Muscle layer of duodenum (tissue), 2 donors: ENCODE measurements around the gene BCDIN3D.

Experiments
- H3K27ac ChIP-seq: one replicate; pipeline ENCODE4 v1.7.0; 2013; ENCODE audit warnings: mild to moderate bottlenecking, low read length
- H3K27me3 ChIP-seq: one replicate; pipeline ENCODE4 v1.7.0; 2013; ENCODE audit warnings: low read depth, mild to moderate bottlenecking, control low read depth, low read length
- H3K36me3 ChIP-seq, 2 donors: one replicate each; pipeline ENCODE4 v1.7.0; 2013; ENCODE audit warnings: low read length in 2 of 2, control low read depth in 1 of 2, mild to moderate bottlenecking in 1 of 2; ENCODE audit not compliant: insufficient read depth in 2 of 2, control insufficient read depth in 1 of 2
- H3K4me1 ChIP-seq, 2 donors: one replicate each; pipeline ENCODE4 v1.7.0; 2013; ENCODE audit warnings: low read length in 2 of 2, mild to moderate bottlenecking in 2 of 2, control low read depth in 1 of 2, moderate library complexity in 1 of 2; ENCODE audit not compliant: insufficient read depth in 2 of 2, control insufficient read depth in 1 of 2
- H3K4me3 ChIP-seq, 2 donors: one replicate each; pipeline ENCODE4 v1.7.0; 2013; ENCODE audit warnings: low read length in 2 of 2, low read depth in 1 of 2, mild to moderate bottlenecking in 1 of 2
- H3K9me3 ChIP-seq, 2 donors: one replicate each; pipeline ENCODE4 v1.7.0; 2013; ENCODE audit warnings: low read length in 2 of 2, control low read depth in 1 of 2, mild to moderate bottlenecking in 1 of 2; ENCODE audit not compliant: control insufficient read depth in 1 of 2
- donor health status: healthy.

Gene BCDIN3D

GRCh38 chr12:49792976-49793580 lies 49.8 kb downstream of the BCDIN3D start:
- Histone ChIP-seq H3K36me3 (peaks cover 9 to 65% of the 10 kb centered on the region in 2 donors), H3K9me3 (no peaks in the 10 kb centered on the region), H3K4me1 (no peaks in the 10 kb centered on the region), H3K27me3 (no peaks in the 10 kb centered on the region), H3K27ac (no peak overlapping the region), H3K4me3 (no peak overlapping the region)

- Histone ChIP-seq H3K27ac (no peak overlapping the region), H3K4me1 (no peaks in the 10 kb centered on the region), H3K4me3 (no peak overlapping the region), H3K27me3 (no peaks in the 10 kb centered on the region), H3K36me3 (peaks cover 2 to 58% of the 10 kb centered on the region in 2 donors), H3K9me3 (peaks cover 4 to 5% of the 10 kb centered on the region in 2 donors)
Measured at GRCh38 chr12:49792181-49792970, 50.5 kb downstream of the BCDIN3D start.

GRCh38 chr12:49791700-49792099 lies 51.2 kb downstream of the BCDIN3D start:
- H3K27me3 ChIP-seq, result no peaks in the 10 kb centered on the region
- H3K4me3 ChIP-seq, result no peak overlapping the region
- peaks cover 4 to 5% of the 10 kb centered on the region in 2 donors for H3K9me3 ChIP-seq
- H3K36me3 ChIP-seq, result peaks cover 0 to 51% of the 10 kb centered on the region in 2 donors
- H3K27ac ChIP-seq, result no peak overlapping the region
- no peaks in the 10 kb centered on the region for H3K4me1 ChIP-seq

GRCh38 chr12:49790741-49791555 lies 52.0 kb downstream of the BCDIN3D start:
- Histone ChIP-seq H3K36me3 (peaks cover 0 to 43% of the 10 kb centered on the region in 2 donors), H3K4me1 (no peaks in the 10 kb centered on the region), H3K9me3 (peaks cover 4 to 5% of the 10 kb centered on the region in 2 donors)

GRCh38 chr12:49789992-49790391 lies 52.9 kb downstream of the BCDIN3D start:
- H3K27me3 ChIP-seq, result no peaks in the 10 kb centered on the region
- H3K36me3 ChIP-seq, result peaks cover 0 to 40% of the 10 kb centered on the region in 2 donors
- peaks cover 0 to under 1% of the 10 kb centered on the region in 2 donors for H3K4me1 ChIP-seq
- peaks cover 4 to 5% of the 10 kb centered on the region in 2 donors for H3K9me3 ChIP-seq
- no peak overlapping the region for H3K4me3 ChIP-seq
- no peak overlapping the region for H3K27ac ChIP-seq

More at GRCh38 chr12:49790741-49791555, 52.0 kb downstream of the BCDIN3D start:
- Histone ChIP-seq H3K4me3 (no peak overlapping the region), H3K27me3 (no peaks in the 10 kb centered on the region), H3K27ac (no peak overlapping the region)

- Histone ChIP-seq H3K27me3 (no peaks in the 10 kb centered on the region), H3K27ac (no peak overlapping the region), H3K36me3 (peaks cover 0 to 32% of the 10 kb centered on the region in 2 donors), H3K4me1 (peaks cover 0 to 16% of the 10 kb centered on the region in 2 donors), H3K9me3 (peaks cover 4 to 5% of the 10 kb centered on the region in 2 donors), H3K4me3 (no peak overlapping the region)
Measured at GRCh38 chr12:49787672-49788071, 55.2 kb downstream of the BCDIN3D start.
